H9 (cell line): ENCODE results near the gene LZIC. TPM values are rescaled to one million over a fixed set of nuclear protein-coding genes. Genes with fewer than 3 reads are reported as not detected.

Source experiments
- DNase-seq: peaks from one replicate; pipeline ENCODE4 v3.0.0-alpha.2; 2017
- H2AFZ ChIP-seq: one replicate; pipeline ENCODE4 v1.6.1; 2013; ENCODE audit warnings: mild to moderate bottlenecking, low read length, control low read depth, moderate library complexity
- H2AK5ac ChIP-seq: 2 replicates; pipeline ENCODE4 v1.6.1; 2013; ENCODE audit warnings: low read length, control low read depth, mixed read lengths; ENCODE audit not compliant: insufficient read length
- H2BK120ac ChIP-seq: one replicate; pipeline ENCODE4 v1.6.1; 2013; ENCODE audit warnings: low read depth, mild to moderate bottlenecking, low read length, control low read depth, inconsistent platforms; ENCODE audit not compliant: poor library complexity, severe bottlenecking
- H2BK12ac ChIP-seq: 2 replicates; pipeline ENCODE4 v1.6.1; 2013; ENCODE audit warnings: low read length, control low read depth, mixed read lengths, low read depth; ENCODE audit not compliant: insufficient read length
- H2BK15ac ChIP-seq: 2 replicates; pipeline ENCODE4 v1.6.1; 2013; ENCODE audit warnings: low read depth, low read length, control low read depth
- H2BK20ac ChIP-seq: one replicate; pipeline ENCODE4 v1.6.1; 2013; ENCODE audit warnings: low read depth, mild to moderate bottlenecking, low read length, control low read depth, inconsistent platforms; ENCODE audit not compliant: poor library complexity, severe bottlenecking
- H2BK5ac ChIP-seq: 2 replicates; pipeline ENCODE4 v1.6.1; 2013; ENCODE audit warnings: low read length, control low read depth, mixed read lengths; ENCODE audit not compliant: insufficient read length
- H3K14ac ChIP-seq: 2 replicates; pipeline ENCODE4 v1.6.1; 2013; ENCODE audit warnings: low read length, control low read depth; ENCODE audit not compliant: insufficient read depth
- H3K18ac ChIP-seq: 2 replicates; pipeline ENCODE4 v1.6.1; 2013; ENCODE audit warnings: low read depth, mild to moderate bottlenecking, mixed read lengths, low read length, control low read depth; ENCODE audit not compliant: insufficient read length
- H3K23ac ChIP-seq: 2 replicates; pipeline ENCODE4 v1.6.1; 2013; ENCODE audit warnings: low read length, control low read depth, mixed read lengths, low read depth; ENCODE audit not compliant: insufficient read length
- H3K23me2 ChIP-seq: 2 replicates; pipeline ENCODE4 v1.6.1; 2013; ENCODE audit warnings: low read depth, mild to moderate bottlenecking, mixed read lengths, low read length, control low read depth; ENCODE audit not compliant: insufficient read length, poor library complexity, severe bottlenecking
- H3K27ac ChIP-seq: 2 replicates; pipeline ENCODE4 v1.5.1; 2013; ENCODE audit warnings: low read length, control low read depth, mixed read lengths, low read depth; ENCODE audit not compliant: insufficient read length
- H3K27me3 ChIP-seq: 2 replicates; pipeline ENCODE4 v1.6.1; 2013; ENCODE audit warnings: low read length, control low read depth, inconsistent platforms; ENCODE audit not compliant: insufficient read depth
- H3K4ac ChIP-seq: 2 replicates; pipeline ENCODE4 v1.6.1; 2013; ENCODE audit warnings: low read depth, mild to moderate bottlenecking, control low read depth, inconsistent platforms, low read length, moderate library complexity
- H3K4me1 ChIP-seq: 2 replicates; pipeline ENCODE4 v1.6.1; 2013; ENCODE audit warnings: low read length, control low read depth, inconsistent platforms; ENCODE audit not compliant: insufficient read depth
- H3K4me2 ChIP-seq: 2 replicates; pipeline ENCODE4 v1.6.1; 2013; ENCODE audit warnings: low read length, control low read depth, mixed read lengths; ENCODE audit not compliant: insufficient read length, insufficient read depth
- H3K56ac ChIP-seq: 2 replicates; pipeline ENCODE4 v1.6.1; 2013; ENCODE audit warnings: low read depth, mild to moderate bottlenecking, mixed read lengths, low read length, control low read depth; ENCODE audit not compliant: insufficient read length
- H3K79me1 ChIP-seq: 2 replicates; pipeline ENCODE4 v1.6.1; 2013; ENCODE audit warnings: low read depth, mild to moderate bottlenecking, moderate library complexity, low read length, control low read depth, inconsistent platforms; ENCODE audit not compliant: insufficient read depth, poor library complexity, severe bottlenecking
- H3K79me2 ChIP-seq: 2 replicates; pipeline ENCODE4 v1.6.1; 2013; ENCODE audit warnings: low read length, control low read depth, inconsistent platforms; ENCODE audit not compliant: insufficient read depth
- H3K9ac ChIP-seq: 2 replicates; pipeline ENCODE4 v1.6.1; 2013; ENCODE audit warnings: low read length, control low read depth, mixed read lengths; ENCODE audit not compliant: insufficient read length; ENCODE audit errors: extremely low read depth
- H3K9me3 ChIP-seq: one replicate; pipeline ENCODE4 v1.6.1; 2013; ENCODE audit warnings: low read depth, low read length, inconsistent platforms; ENCODE audit not compliant: control insufficient read depth
- H3T11ph ChIP-seq: one replicate; pipeline ENCODE4 v1.6.1; 2013; ENCODE audit warnings: mild to moderate bottlenecking, low read length, control low read depth, inconsistent platforms
- H4K20me1 ChIP-seq: one replicate; pipeline ENCODE4 v1.6.1; 2013; ENCODE audit not compliant: control insufficient read depth, insufficient read length, insufficient read depth
- H4K5ac ChIP-seq: 2 replicates; pipeline ENCODE4 v1.6.1; 2013; ENCODE audit warnings: low read depth, mild to moderate bottlenecking, mixed read lengths, low read length, control low read depth; ENCODE audit not compliant: insufficient read length
- H4K8ac ChIP-seq: replicated peaks from 2 replicates; pipeline ENCODE4 v1.6.1; 2013; ENCODE audit warnings: low read length, control low read depth, mixed read lengths, low read depth; ENCODE audit not compliant: insufficient read length
- H4K91ac ChIP-seq: 2 replicates; pipeline ENCODE4 v1.6.1; 2013; ENCODE audit warnings: low read depth, mild to moderate bottlenecking, moderate library complexity, mixed read lengths, low read length, control low read depth; ENCODE audit not compliant: insufficient read length
- H3K27ac Mint-ChIP-seq, 3 experiments: 2 replicates in 2 of 3; 3 replicates in 1 of 3; pipeline ENCODE4 v1.8.0; 2020 to 2021; ENCODE audit warnings: mixed read lengths in 3 of 3, mild to moderate bottlenecking in 1 of 3, moderate library complexity in 1 of 3
- H3K27me3 Mint-ChIP-seq: 2 replicates; pipeline ENCODE4 v1.8.0; 2021; ENCODE audit warnings: low read depth, mild to moderate bottlenecking, moderate library complexity, mixed read lengths
- H3K36me3 Mint-ChIP-seq, 3 experiments: 2 replicates in 2 of 3; 3 replicates in 1 of 3; pipeline ENCODE4 v1.8.0; 2020 to 2021; ENCODE audit warnings: low read depth in 3 of 3, mixed read lengths in 3 of 3; ENCODE audit not compliant: insufficient read depth in 1 of 3
- H3K4me1 Mint-ChIP-seq, 2 experiments: 2 replicates each; pipeline ENCODE4 v1.8.0; 2020; ENCODE audit warnings: mixed read lengths in 2 of 2
- H3K4me3 Mint-ChIP-seq, 2 experiments: 2 replicates in 1 of 2; 3 replicates in 1 of 2; pipeline ENCODE4 v1.8.0; 2020 to 2021; ENCODE audit warnings: mild to moderate bottlenecking in 2 of 2, mixed read lengths in 2 of 2, moderate library complexity in 1 of 2
- H3K9me3 Mint-ChIP-seq, 2 experiments: 2 replicates in 1 of 2; 3 replicates in 1 of 2; pipeline ENCODE4 v1.8.0; 2020; ENCODE audit warnings: mild to moderate bottlenecking in 2 of 2, mixed read lengths in 2 of 2, moderate library complexity in 1 of 2
- CTCF ChIP-seq: fragments of 200-600 bp; sonication (generic); conservative IDR thresholded peaks from 3 replicates; pipeline ENCODE4 v1.8.0; 2021; ENCODE audit warnings: antibody characterized with exemption, mild to moderate bottlenecking
- WGBS: extraction: QIAGEN DNeasy Blood & Tissue Kit; methylation state at CpG from one replicate; pipeline ENCODE4 v1.1.7; 2013; ENCODE audit warnings: missing lambda C conversion rate, low lambda C conversion rate, mixed read lengths; ENCODE audit not compliant: insufficient read length; ENCODE audit errors: extremely low coverage; 5-methylcytosine and 5-hydroxymethylcytosine counted together
- total RNA-seq: library from RNA; stranded (reverse); gene quantifications from 2 replicates; pipeline ENCODE4 v1.2.1, GENCODE V29; 2021

LZIC gene
- total RNA-seq, 1 experiment from 2014 or later: 22.9 TPM

- no peak overlapping the region for H2BK20ac ChIP-seq
- H3K18ac ChIP-seq: no peak overlapping the region
- H3K27me3 ChIP-seq: no peaks in the 10 kb centered on the region
- H3K4ac ChIP-seq: no peak overlapping the region
- Mint-ChIP-seq H3K9me3 (no peaks in the 10 kb centered on the region), H3K27ac (no peak overlapping the region; a peak in 2 of 7 replicates), H3K4me3 (no peak overlapping the region), H3K36me3 (no peaks in the 10 kb centered on the region), H3K27me3 (no peaks in the 10 kb centered on the region), H3K4me1 (peaks cover 9 to 10% of the 10 kb centered on the region in 2 experiments)
- no peak overlapping the region for H4K91ac ChIP-seq
- no peaks in the 10 kb centered on the region for H3K79me1 ChIP-seq
- peaks cover 6% of the 10 kb centered on the region for H3K4me1 ChIP-seq
- no peak for DNase-seq
- H3T11ph ChIP-seq: no peak overlapping the region
- no CpG with 5 or more reads among the region's 4 CpGs for WGBS
- no peaks in the 10 kb centered on the region for H3K23me2 ChIP-seq
- no peak overlapping the region for H2BK15ac ChIP-seq
- no peak overlapping the region for H3K23ac ChIP-seq
- H2BK5ac ChIP-seq: no peak overlapping the region
- H3K14ac ChIP-seq: no peak overlapping the region
- H3K9ac ChIP-seq: no peak overlapping the region
- no peaks in the 10 kb centered on the region for H3K9me3 ChIP-seq
- H4K20me1 ChIP-seq: no peaks in the 10 kb centered on the region
- H2AK5ac ChIP-seq: no peak overlapping the region
- H2AFZ ChIP-seq: no peak overlapping the region
- no peak overlapping the region for H3K27ac ChIP-seq
- no peaks in the 10 kb centered on the region for H3K79me2 ChIP-seq
- no peak overlapping the region for H2BK12ac ChIP-seq
- no peak overlapping the region for H3K56ac ChIP-seq
- no peak overlapping the region for H2BK120ac ChIP-seq
- no peak overlapping the region for H4K8ac ChIP-seq
- H3K4me2 ChIP-seq: no peak overlapping the region
- TF ChIP-seq CTCF: no peak
- H4K5ac ChIP-seq: no peak overlapping the region
Observed at GRCh38 chr1:9960011-9960410, 16.8 kb upstream of the LZIC start.
